Stomach (tissue), 4 donors: ENCODE measurements around the gene SNX30.

Source experiments
- CTCF ChIP-seq, 7 experiments: fragments of 450-650 bp in 4 of 7; fragments of 200-600 bp in 3 of 7; sonication (generic) in 3 of 7; IDR thresholded peaks; one replicate each; pipeline ENCODE4 v1.5.1; 2016 to 2019; ENCODE audit warnings: antibody characterized with exemption in 7 of 7, control low read depth in 2 of 7, mild to moderate bottlenecking in 1 of 7
- POLR2A ChIP-seq, 4 donors: fragments of 450-650 bp; IDR thresholded peaks; one replicate each; pipeline ENCODE4 v1.6.1; 2016; ENCODE audit warnings: antibody characterized with exemption in 4 of 4, control low read depth in 2 of 4, mild to moderate bottlenecking in 1 of 4, moderate library complexity in 1 of 4
- POLR2AphosphoS5 ChIP-seq, 3 donors: sonication (generic); formaldehyde crosslinking; IDR thresholded peaks; one replicate each; pipeline ENCODE4 v1.6.1; 2016; ENCODE audit warnings: antibody characterized with exemption in 3 of 3

GRCh38 chr9:112757282-112757883, 6.8 kb downstream of the SNX30 start:
- TF ChIP-seq CTCF (IDR thresholded peaks at IDR 0.05) (no peak), POLR2A (IDR thresholded peaks at IDR 0.05) (no peak), POLR2AphosphoS5 (IDR thresholded peaks at IDR 0.05) (no peak)
